ENCODE data around the gene FASTK. TPM values are rescaled to one million over a fixed set of nuclear protein-coding genes. Genes with fewer than 3 reads are reported as not detected.
A peak's percentile ranks its signal among the peaks of the same experiment; 100 is the strongest.
"Not testable (repeated sequence)": the region's sequence is repeated elsewhere in the genome, so short reads cannot be mapped to it uniquely, and the experiment has no call there.

FASTK gene
- total and polyA plus RNA-seq, 10 donors = 72.9 to 183 (median 85.5) TPM

DNA sequence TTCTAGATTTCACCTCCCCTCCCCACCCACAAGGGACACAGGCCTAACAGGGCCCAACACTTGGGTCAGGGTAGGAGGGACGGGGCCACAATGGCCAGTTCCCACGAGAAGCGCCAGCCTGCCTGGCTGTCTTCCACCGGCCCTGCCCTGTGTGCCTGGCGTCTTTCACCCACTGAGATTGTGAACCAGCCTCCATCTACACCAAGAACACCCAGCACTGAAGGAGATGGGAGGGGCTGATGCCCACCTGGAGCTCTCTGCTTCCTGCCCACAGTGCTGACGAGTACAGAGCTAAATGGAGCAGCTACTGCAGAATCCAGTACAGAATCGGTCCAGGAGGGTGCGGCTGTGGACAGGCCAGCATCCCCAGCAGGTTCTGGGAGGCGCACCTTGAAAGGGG is 34.6 kb downstream of the FASTK start:
- Histone ChIP-seq H3K4me3 (no peak overlapping the region), H3K27ac (no peak overlapping the region), H3K27me3 (replicated peaks in 1 of 7) (peaks cover 0 to 16% (median 9%) of the 10 kb centered on the region in 7 donors), H3K9me3 (no peaks in the 10 kb centered on the region), H3K36me3 (peaks cover 0 to 50% (median 16%) of the 10 kb centered on the region in 6 donors), H3K4me1 (peaks cover 0 to 5% (median 3%) of the 10 kb centered on the region in 6 donors)
- DNase-seq = no peak
- TF ChIP-seq CTCF (IDR thresholded peaks at IDR 0.05 in 8 of 11, conservative IDR thresholded peaks at IDR 0.05 in 3 of 11) (no peak), POLR2A (IDR thresholded peaks at IDR 0.05) (no peak), POLR2AphosphoS5 (IDR thresholded peaks at IDR 0.05) (no peak)
- intact Hi-C loops (cut with DNase I; ENCODE audit: low total_unique reads) = no loop called here
- WGBS, 5 donors = 84 to 93% (median 91%) methylated on average over 5 to 9 of the region's 9 CpGs

DNA sequence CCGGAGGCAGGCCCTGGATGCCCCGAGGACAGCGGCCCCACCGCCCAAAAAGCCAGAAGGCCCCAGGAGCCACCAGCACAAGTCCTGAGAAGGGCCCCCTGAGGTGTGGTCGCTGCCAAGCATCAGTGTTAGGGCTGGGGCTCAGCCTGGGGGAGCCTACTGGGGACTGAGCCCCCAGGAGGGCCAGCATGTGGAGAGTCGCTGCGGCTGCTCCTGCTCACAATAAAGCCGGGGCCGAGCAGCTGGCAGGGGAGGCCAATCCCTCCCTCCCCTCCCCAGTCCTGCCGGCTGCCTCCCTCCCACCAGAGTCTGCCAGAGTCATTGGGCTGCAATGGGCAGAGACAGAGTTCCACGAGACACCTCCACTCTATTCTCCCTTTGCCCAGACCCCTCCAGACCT is 35.3 kb downstream of the FASTK start:
- intact Hi-C loops (cut with DNase I; ENCODE audit: low total_unique reads) = no loop called here
- H3K4me3 ChIP-seq = no peak overlapping the region
- H3K36me3 ChIP-seq = peaks cover 0 to 51% (median 16%) of the 10 kb centered on the region in 6 donors

DNA sequence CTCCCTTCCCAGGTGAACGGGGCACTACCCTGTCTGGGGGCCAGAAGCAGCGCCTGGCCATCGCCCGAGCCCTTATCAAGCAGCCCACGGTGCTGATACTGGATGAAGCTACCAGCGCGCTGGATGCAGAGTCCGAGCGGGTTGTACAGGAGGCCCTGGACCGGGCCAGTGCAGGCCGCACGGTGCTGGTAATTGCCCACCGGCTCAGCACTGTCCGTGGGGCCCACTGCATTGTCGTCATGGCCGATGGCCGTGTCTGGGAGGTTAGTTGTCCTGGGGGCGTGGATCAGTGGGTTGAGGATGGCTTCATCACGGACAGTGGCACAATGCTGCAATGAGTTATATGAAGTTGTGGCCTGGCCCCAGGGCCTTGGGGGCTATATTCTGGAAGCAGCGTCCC is 36.6 kb downstream of the FASTK start:
- Histone ChIP-seq H3K27me3 (replicated peaks in 1 of 7) (no peaks in the 10 kb centered on the region), H3K9me3 (no peaks in the 10 kb centered on the region), H3K4me3 (no peak overlapping the region), H3K4me1 (peaks cover 0 to 11% (median 7%) of the 10 kb centered on the region in 6 donors), H3K27ac (no peak overlapping the region), H3K36me3 (peaks cover 0 to 51% (median 16%) of the 10 kb centered on the region in 6 donors)
- no peak for DNase-seq
- TF ChIP-seq POLR2A (IDR thresholded peaks at IDR 0.05) = no peak
- peak in 1 of 3 donors; percentile 24 for TF ChIP-seq POLR2AphosphoS5 (IDR thresholded peaks at IDR 0.05)
- intact Hi-C loops (cut with DNase I; ENCODE audit: low total_unique reads) = no loop called here
- 91 to 98% (median 96%) methylated on average over 7 to 20 of the region's 20 CpGs for WGBS, 5 donors

More for the DNA sequence above, 35.3 kb downstream of the FASTK start:
- Histone ChIP-seq H3K9me3 (no peaks in the 10 kb centered on the region), H3K27ac (no peak overlapping the region), H3K4me1 (no peaks in the 10 kb centered on the region), H3K27me3 (replicated peaks in 1 of 7) (peaks cover 0 to 9% (median 2%) of the 10 kb centered on the region in 7 donors)
- TF ChIP-seq POLR2A (IDR thresholded peaks at IDR 0.05) = no peak
- TF ChIP-seq POLR2AphosphoS5 (IDR thresholded peaks at IDR 0.05) = no peak
- no peak for TF ChIP-seq CTCF (IDR thresholded peaks at IDR 0.05 in 8 of 11, conservative IDR thresholded peaks at IDR 0.05 in 3 of 11)
- DNase-seq = no peak
- WGBS, 5 donors = 84 to 95% (median 93%) methylated on average over 4 to 11 of the region's 11 CpGs

DNA sequence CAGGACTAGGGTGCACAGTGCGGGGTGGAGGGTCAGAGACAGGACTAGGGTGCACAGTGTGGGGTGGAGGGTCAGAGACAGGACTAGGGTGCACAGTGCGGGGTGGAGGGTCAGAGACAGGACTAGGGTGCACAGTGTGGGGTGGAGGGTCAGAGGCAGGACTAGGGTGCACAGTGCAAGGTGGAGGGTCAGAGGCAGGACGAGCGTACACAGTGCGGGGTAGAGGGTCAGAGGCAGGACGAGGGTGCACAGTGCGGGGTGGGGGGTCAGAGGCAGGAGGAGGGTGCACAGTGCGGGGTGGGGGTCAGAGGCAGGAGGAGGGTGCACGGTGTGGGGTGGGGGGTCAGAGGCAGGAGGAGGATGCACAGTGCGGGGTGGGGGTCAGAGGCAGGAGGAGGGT is 37.2 kb downstream of the FASTK start:
- 85 to 94% (median 90%) methylated on average over 10 of the region's 10 CpGs for WGBS, 5 donors
- not testable (repeated sequence) for H3K4me3 ChIP-seq

DNA sequence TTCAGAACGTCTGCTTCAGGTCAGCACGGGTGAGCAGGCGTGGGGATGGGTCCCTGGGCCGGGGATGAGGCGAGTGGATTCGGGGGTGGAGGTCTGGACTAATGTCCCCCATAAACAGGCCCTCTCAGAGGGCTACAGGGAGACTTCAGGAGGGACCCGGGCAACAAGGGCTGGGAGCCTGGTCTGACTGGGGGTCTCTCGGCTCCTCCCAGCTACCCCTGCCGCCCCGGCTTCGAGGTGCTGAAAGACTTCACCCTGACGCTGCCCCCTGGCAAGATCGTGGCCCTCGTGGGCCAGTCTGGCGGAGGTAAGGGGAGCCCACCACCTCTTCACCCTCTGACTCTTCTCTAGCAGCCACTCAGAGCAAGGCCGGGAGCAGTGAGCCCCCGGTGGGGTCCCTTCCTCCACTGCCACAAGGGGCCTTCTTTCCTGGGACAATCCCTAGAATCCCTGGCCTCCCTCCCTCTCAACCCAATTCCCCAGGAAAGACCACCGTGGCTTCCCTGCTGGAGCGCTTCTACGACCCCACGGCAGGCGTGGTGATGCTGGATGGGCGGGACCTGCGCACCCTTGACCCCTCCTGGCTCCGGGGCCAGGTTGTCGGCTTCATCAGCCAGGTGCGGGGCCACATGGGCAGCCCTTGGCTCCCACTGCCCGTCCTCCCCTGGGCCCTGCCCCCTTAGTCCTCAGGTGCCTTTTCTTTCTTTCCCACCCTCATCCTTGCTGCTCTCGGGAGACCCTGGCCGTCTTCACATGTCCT is 39.8 kb downstream of the FASTK start:
- Histone ChIP-seq H3K4me3 (no peak overlapping the region), H3K27me3 (replicated peaks in 1 of 7) (no peaks in the 10 kb centered on the region), H3K27ac (no peak overlapping the region), H3K36me3 (peaks cover 0 to 68% (median 33%) of the 10 kb centered on the region in 6 donors), H3K4me1 (peaks cover 0 to 18% (median 11%) of the 10 kb centered on the region in 6 donors), H3K9me3 (no peaks in the 10 kb centered on the region)
- intact Hi-C loops (cut with DNase I; ENCODE audit: low total_unique reads) = no loop called here
- TF ChIP-seq POLR2AphosphoS5 (IDR thresholded peaks at IDR 0.05) (peak in 1 of 3 donors; percentile 37), POLR2A (IDR thresholded peaks at IDR 0.05) (no peak)
- no peak for DNase-seq
- WGBS, 5 donors = 93 to 95% (median 94%) methylated on average over 28 to 30 of the region's 30 CpGs

More for the DNA sequence above, 37.2 kb downstream of the FASTK start:
- Histone ChIP-seq H3K4me1 (peaks cover 0 to 16% (median 10%) of the 10 kb centered on the region in 6 donors), H3K36me3 (peaks cover 0 to 51% (median 16%) of the 10 kb centered on the region in 6 donors)
- DNase-seq; H3K27ac ChIP-seq; H3K27me3 ChIP-seq (replicated peaks in 1 of 7); intact Hi-C loops (cut with DNase I; ENCODE audit: low total_unique reads); H3K9me3 ChIP-seq: not testable (repeated sequence)
